ENCODE data around the gene LAMA1. TPM values are rescaled to one million over a fixed set of nuclear protein-coding genes. Genes with fewer than 3 reads are reported as not detected.

LAMA1 gene
- total RNA-seq, 1 experiment from 2014 or later: 11.3 TPM

GRCh38 chr18:6994056-6994770 is 123.4 kb downstream of the LAMA1 start:
- peak; percentile 58 for DNase-seq (ENCODE audit: unreplicated experiment)
- Mint-ChIP-seq H3K4me3 (ENCODE audit: unreplicated experiment) (peak overlapping the region; percentile 59), H3K4me1 (ENCODE audit: insufficient read depth, unreplicated experiment) (peaks cover 15% of the 10 kb centered on the region), H3K27me3 (ENCODE audit: insufficient read depth, unreplicated experiment) (no peaks in the 10 kb centered on the region), H3K9me3 (ENCODE audit: unreplicated experiment) (no peaks in the 10 kb centered on the region), H3K27ac (ENCODE audit: low read depth, unreplicated experiment) (peak overlapping the region; percentile 90), H3K36me3 (ENCODE audit: insufficient read depth, unreplicated experiment) (no peaks in the 10 kb centered on the region)
- ChIA-PET CTCF (interaction anchor here (0.6 to 4.8 kb wide), 13 partner anchors 9 to 756 kb away, joined by 3 to 67 read pairs (median 4); no protein-coding TSS in a partner anchor), POLR2A (interaction anchor here (0.7 to 3.0 kb wide), 21 partner anchors 8 to 1700 kb away, joined by 3 to 23 read pairs (median 4); no protein-coding TSS in a partner anchor)
- TF ChIP-seq, protein P1, sequence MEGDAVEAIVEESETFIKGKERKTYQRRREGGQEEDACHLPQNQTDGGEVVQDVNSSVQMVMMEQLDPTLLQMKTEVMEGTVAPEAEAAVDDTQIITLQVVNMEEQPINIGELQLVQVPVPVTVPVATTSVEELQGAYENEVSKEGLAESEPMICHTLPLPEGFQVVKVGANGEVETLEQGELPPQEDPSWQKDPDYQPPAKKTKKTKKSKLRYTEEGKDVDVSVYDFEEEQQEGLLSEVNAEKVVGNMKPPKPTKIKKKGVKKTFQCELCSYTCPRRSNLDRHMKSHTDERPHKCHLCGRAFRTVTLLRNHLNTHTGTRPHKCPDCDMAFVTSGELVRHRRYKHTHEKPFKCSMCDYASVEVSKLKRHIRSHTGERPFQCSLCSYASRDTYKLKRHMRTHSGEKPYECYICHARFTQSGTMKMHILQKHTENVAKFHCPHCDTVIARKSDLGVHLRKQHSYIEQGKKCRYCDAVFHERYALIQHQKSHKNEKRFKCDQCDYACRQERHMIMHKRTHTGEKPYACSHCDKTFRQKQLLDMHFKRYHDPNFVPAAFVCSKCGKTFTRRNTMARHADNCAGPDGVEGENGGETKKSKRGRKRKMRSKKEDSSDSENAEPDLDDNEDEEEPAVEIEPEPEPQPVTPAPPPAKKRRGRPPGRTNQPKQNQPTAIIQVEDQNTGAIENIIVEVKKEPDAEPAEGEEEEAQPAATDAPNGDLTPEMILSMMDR (IDR thresholded peaks at IDR 0.05; ENCODE audit: unreplicated experiment): no peak
- intact Hi-C loops (cut with micrococcal nuclease): no loop called here
- no TSS peak for BruUV-seq (replicated peaks)

- POLR2A ChIA-PET: interaction anchor here (0.5 to 3.0 kb wide), 4 partner anchors 8 to 33 kb away, joined by 4 to 23 read pairs (median 5); no protein-coding TSS in a partner anchor
- H3K36me3 Mint-ChIP-seq (ENCODE audit: insufficient read depth, unreplicated experiment): no peaks in the 10 kb centered on the region
- no peak overlapping the region for H3K4me3 Mint-ChIP-seq (ENCODE audit: unreplicated experiment)
- peaks cover 15% of the 10 kb centered on the region for H3K4me1 Mint-ChIP-seq (ENCODE audit: insufficient read depth, unreplicated experiment)
- no peak overlapping the region for H3K27ac Mint-ChIP-seq (ENCODE audit: low read depth, unreplicated experiment)
- DNase-seq (ENCODE audit: unreplicated experiment): no peak
- H3K9me3 Mint-ChIP-seq (ENCODE audit: unreplicated experiment): no peaks in the 10 kb centered on the region
- TF ChIP-seq, protein P1 (IDR thresholded peaks at IDR 0.05; ENCODE audit: unreplicated experiment): no peak
- no TSS peak for BruUV-seq (replicated peaks)
- H3K27me3 Mint-ChIP-seq (ENCODE audit: insufficient read depth, unreplicated experiment): no peaks in the 10 kb centered on the region
- CTCF ChIA-PET: interaction anchor here (0.7 kb wide), 2 partner anchors 75 to 982 kb away, joined by 3 read pairs; no protein-coding TSS in a partner anchor
- intact Hi-C loops (cut with micrococcal nuclease): no loop called here
Observed at GRCh38 chr18:6992761-6993160, 124.8 kb downstream of the LAMA1 start.

- DNase-seq (ENCODE audit: unreplicated experiment): no peak
- Mint-ChIP-seq H3K27me3 (ENCODE audit: insufficient read depth, unreplicated experiment) (no peaks in the 10 kb centered on the region), H3K9me3 (ENCODE audit: unreplicated experiment) (no peaks in the 10 kb centered on the region), H3K4me3 (ENCODE audit: unreplicated experiment) (no peak overlapping the region), H3K36me3 (ENCODE audit: insufficient read depth, unreplicated experiment) (no peaks in the 10 kb centered on the region), H3K27ac (ENCODE audit: low read depth, unreplicated experiment) (no peak overlapping the region), H3K4me1 (ENCODE audit: insufficient read depth, unreplicated experiment) (no peaks in the 10 kb centered on the region)
- ChIA-PET CTCF (no interaction called here), POLR2A (interaction anchor here (0.6 to 2.9 kb wide), 3 partner anchors 11 to 94 kb away, joined by 3 to 14 read pairs (median 3); no protein-coding TSS in a partner anchor)
- intact Hi-C loops (cut with micrococcal nuclease): no loop called here
- no TSS peak for BruUV-seq (replicated peaks)
- TF ChIP-seq, protein P1 (IDR thresholded peaks at IDR 0.05; ENCODE audit: unreplicated experiment): no peak
Observed at GRCh38 chr18:6983366-6983765, 134.2 kb downstream of the LAMA1 start.

DNA sequence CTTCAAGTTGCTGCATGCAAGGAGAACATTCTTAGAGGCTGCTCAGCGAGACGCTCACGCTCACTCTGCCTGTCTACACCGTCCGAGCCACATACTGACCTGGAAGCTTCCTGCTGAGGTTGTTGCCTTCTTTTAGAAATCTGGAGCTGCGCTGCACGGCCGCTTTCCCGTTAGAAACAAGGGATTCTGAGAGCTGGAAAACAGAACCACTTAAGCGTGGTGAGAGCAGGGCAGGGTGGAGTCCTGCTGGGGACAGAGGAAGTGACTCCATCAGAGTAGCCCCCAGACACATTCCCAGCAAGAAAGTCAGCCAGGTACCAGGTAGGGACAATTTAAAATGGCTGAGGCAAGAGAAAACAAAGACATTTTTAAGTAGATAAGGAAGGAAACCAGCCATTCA is 135.2 kb downstream of the LAMA1 start:
- H3K27ac Mint-ChIP-seq (ENCODE audit: low read depth, unreplicated experiment): no peak overlapping the region
- TF ChIP-seq, protein P1 (IDR thresholded peaks at IDR 0.05; ENCODE audit: unreplicated experiment): no peak
- H3K9me3 Mint-ChIP-seq (ENCODE audit: unreplicated experiment): no peaks in the 10 kb centered on the region
- CTCF ChIA-PET: interaction anchor here (0.9 to 2.9 kb wide), 3 partner anchors 10 to 195 kb away, joined by 3 to 19 read pairs (median 5); no protein-coding TSS in a partner anchor
- H3K4me1 Mint-ChIP-seq (ENCODE audit: insufficient read depth, unreplicated experiment): no peaks in the 10 kb centered on the region
- no peak for DNase-seq (ENCODE audit: unreplicated experiment)
- intact Hi-C loops (cut with micrococcal nuclease): no loop called here
- BruUV-seq (replicated peaks): no TSS peak
- H3K27me3 Mint-ChIP-seq (ENCODE audit: insufficient read depth, unreplicated experiment): no peaks in the 10 kb centered on the region
- POLR2A ChIA-PET: interaction anchor here (1.4 kb wide), 1 partner anchor 12 kb away, joined by 6 read pairs; no protein-coding TSS in a partner anchor
- no peak overlapping the region for H3K4me3 Mint-ChIP-seq (ENCODE audit: unreplicated experiment)
- H3K36me3 Mint-ChIP-seq (ENCODE audit: insufficient read depth, unreplicated experiment): no peaks in the 10 kb centered on the region
